ENCODE results near the gene CCBE1. TPM values are rescaled to one million over a fixed set of nuclear protein-coding genes. Genes with fewer than 3 reads are reported as not detected.

The CCBE1 gene
- polyA plus RNA-seq, 4 donors = 33.2 to 45.3 (median 40.1) TPM

Other genes with a start within 250 kb of the CCBE1 start
- gene PMAIP1, start 202.6 kb upstream of the CCBE1 start, polyA plus RNA-seq (ENCODE audit: insufficient read length in 4 of 4) = 1 to 10 TPM; 3.4 to 4.1 (median 3.9) TPM

Measured in left renal cortex interstitium (tissue), 4 donors.